HepG2 (cell line): ENCODE results near the gene NDST1. TPM values are rescaled to one million over a fixed set of nuclear protein-coding genes. Genes with fewer than 3 reads are reported as not detected.

Experiments used
- ATAC-seq: fragments of 200-7000 bp; cut with Tn5 transposase; 3 replicates; pipeline ENCODE4 v1.9.1; 2020; ENCODE audit warnings: mild to moderate bottlenecking, moderate library complexity
- BruUV-seq: library from RNA; stranded (reverse); fragments of 400-500 nt; replicated peaks from 2 replicates; lab custom pipeline; 2021; lab: Mats Ljungman, UMichigan
- CTCF ChIA-PET: fragments of 300-600 bp; formaldehyde crosslinking; extraction: SDS; loops from one replicate; lab custom pipeline; 2021; ENCODE audit warnings: low total read pairs, inconsistent platforms, low intra/inter-chr PET ratio; lab: Yijun Ruan, JAX
- POLR2A ChIA-PET: fragments of 350-600 bp; sonication (Branson Sonifier 250); formaldehyde crosslinking; loops from one replicate; lab custom pipeline; 2020; ENCODE audit warnings: antibody characterized with exemption, inconsistent platforms; lab: Yijun Ruan, JAX
- DNase-seq: peaks from one replicate; pipeline ENCODE4 v3.0.0-alpha.2; 2015; ENCODE audit warnings: low spot score
- FAIRE-seq: peaks from 3 replicates; lab custom pipeline; 2011; peaks lifted over from hg19 to GRCh38; lab: Jason Lieb, UNC
- H2AFZ ChIP-seq: one replicate; pipeline ENCODE4 v1.6.1; 2011; ENCODE audit warnings: low read length, inconsistent platforms
- H3K27ac ChIP-seq: fragments of 300-600 bp; 3 replicates; pipeline ENCODE4 v1.8.0; 2011; ENCODE audit warnings: mixed run types, mild to moderate bottlenecking, mixed read lengths, low read length, inconsistent platforms; ENCODE audit not compliant: insufficient read depth; ENCODE audit errors: extremely low read length
- H3K27me3 ChIP-seq, 2 experiments: fragments of 200-600 bp in 1 of 2; 2 replicates in 1 of 2; 3 replicates in 1 of 2; pipeline versions ENCODE4 v1.6.0 to v1.8.0; 2011; ENCODE audit warnings: low read length in 2 of 2, mild to moderate bottlenecking in 2 of 2, moderate library complexity in 2 of 2, inconsistent platforms in 1 of 2; ENCODE audit not compliant: insufficient read depth in 2 of 2, control insufficient read depth in 1 of 2
- H3K36me3 ChIP-seq, 2 experiments: fragments of 200-600 bp in 1 of 2; replicated peaks in 1 of 2; 2 replicates in 1 of 2; 3 replicates in 1 of 2; pipeline versions ENCODE4 v1.5.1 to v1.8.0; 2011; ENCODE audit warnings: low read length in 2 of 2, inconsistent platforms in 1 of 2; ENCODE audit not compliant: insufficient read depth in 2 of 2, control insufficient read depth in 1 of 2
- H3K4me1 ChIP-seq: 2 replicates; pipeline ENCODE4 v1.5.1; 2012; ENCODE audit warnings: low read length, inconsistent platforms; ENCODE audit not compliant: insufficient read depth
- H3K4me2 ChIP-seq: 2 replicates; pipeline ENCODE4 v1.6.0; 2011; ENCODE audit warnings: low read depth, low read length, inconsistent platforms
- H3K4me3 ChIP-seq, 3 experiments: fragments of 200-600 bp in 1 of 3; sonication (generic), shearing (Covaris generic) in 1 of 3; replicated peaks in 1 of 3; 2 replicates each; pipeline ENCODE4 v1.5.1; 2011 to 2016; ENCODE audit warnings: low read length in 3 of 3, inconsistent platforms in 2 of 3, low read depth in 2 of 3, mild to moderate bottlenecking in 2 of 3, control low read depth in 1 of 3, mixed read lengths in 1 of 3; ENCODE audit not compliant: insufficient read depth in 1 of 3
- H3K79me2 ChIP-seq: one replicate; pipeline ENCODE4 v1.6.1; 2011; ENCODE audit warnings: low read length, inconsistent platforms; ENCODE audit not compliant: insufficient read depth
- H3K9ac ChIP-seq: 2 replicates; pipeline ENCODE4 v1.6.0; 2011; ENCODE audit warnings: mild to moderate bottlenecking, low read depth, low read length, inconsistent platforms; ENCODE audit not compliant: insufficient read depth
- H3K9me3 ChIP-seq: 2 replicates; pipeline ENCODE4 v1.5.1; 2012; ENCODE audit warnings: mild to moderate bottlenecking, low read length
- H4K20me1 ChIP-seq: 2 replicates; pipeline ENCODE4 v1.6.0; 2011; ENCODE audit warnings: inconsistent platforms, mild to moderate bottlenecking, low read length, moderate library complexity; ENCODE audit not compliant: insufficient read depth
- ATF7 ChIP-seq, 2 experiments: fragments of 450-650 bp in 1 of 2; sonication (generic) in 1 of 2; formaldehyde crosslinking in 1 of 2; IDR thresholded peaks; 2 replicates each; pipeline versions ENCODE4 v1.4.0 to v1.6.1; 2016 to 2020; ENCODE audit warnings: antibody characterized with exemption in 1 of 2, mild to moderate bottlenecking in 1 of 2, missing genetic modification reagents in 1 of 2
- EEA1 ChIP-seq: sonication (generic); formaldehyde crosslinking; IDR thresholded peaks from 2 replicates; pipeline ENCODE4 v1.5.1; 2020; ENCODE audit warnings: mild to moderate bottlenecking, missing genetic modification reagents, borderline replicate concordance
- ESRRA ChIP-seq: sonication (generic); formaldehyde crosslinking; IDR thresholded peaks from 2 replicates; pipeline ENCODE4 v1.5.1; 2020; ENCODE audit warnings: mild to moderate bottlenecking, low read depth, missing genetic modification reagents
- RFX3 ChIP-seq: IDR thresholded peaks from 2 replicates; pipeline ENCODE4 v1.6.1; 2016; ENCODE audit warnings: missing biosample characterization, missing genetic modification reagents
- SNAPC2 ChIP-seq: sonication (generic); formaldehyde crosslinking; IDR thresholded peaks from 2 replicates; pipeline ENCODE4 v1.8.1; 2022; ENCODE audit warnings: mild to moderate bottlenecking, missing genetic modification reagents
- ZBTB7B ChIP-seq: sonication (generic); formaldehyde crosslinking; IDR thresholded peaks from 2 replicates; pipeline ENCODE4 v1.4.0; 2020; ENCODE audit warnings: missing genetic modification reagents
- ZFP82 ChIP-seq: sonication (generic); formaldehyde crosslinking; IDR thresholded peaks from 2 replicates; pipeline ENCODE4 v1.5.1; 2020; ENCODE audit warnings: mild to moderate bottlenecking, missing genetic modification reagents, borderline replicate concordance
- ZNF160 ChIP-seq: sonication (generic); formaldehyde crosslinking; IDR thresholded peaks from 2 replicates; pipeline ENCODE4 v1.8.0; 2022; ENCODE audit warnings: mild to moderate bottlenecking, inconsistent platforms, missing genetic modification reagents
- ZNF235 ChIP-seq: sonication (generic); formaldehyde crosslinking; IDR thresholded peaks from 2 replicates; pipeline ENCODE4 v1.8.1; 2023; ENCODE audit warnings: mild to moderate bottlenecking, missing genetic modification reagents, borderline replicate concordance
- ZNF629 ChIP-seq: sonication (generic); formaldehyde crosslinking; conservative IDR thresholded peaks from 2 replicates; pipeline ENCODE4 v1.5.0; 2020; ENCODE audit warnings: missing genetic modification reagents
- WGBS: methylation state at CpG from one replicate; pipeline ENCODE4 v1.1.6; 2017; ENCODE audit warnings: low lambda C conversion rate; 5-methylcytosine and 5-hydroxymethylcytosine counted together
- in situ Hi-C: cut with HindIII; loops from 2 replicates; pipeline ENCODE4 v1.10.0; 2017; ENCODE audit warnings: low pct_unique_long_range_greater_than_20kb; ENCODE audit not compliant: extremely low pct_ligation_motif_present
- intact Hi-C: fragments of 100-400 bp; cut with micrococcal nuclease; formaldehyde crosslinking; loops from one replicate; pipeline ENCODE4 v1.10.0; 2022; ENCODE audit not compliant: unreplicated experiment
- polyA plus RNA-seq, 8 experiments: library from polyadenylated mRNA; depleted of rRNA in 3 of 8; stranded (reverse) in 7 of 8; unstranded in 1 of 8; fragments of >200 nt; fragmentation: Illumina TruSeq in 4 of 8; extraction: Trizol in 4 of 8; gene quantifications; 2 replicates each; pipeline versions ENCODE4 v1.2.1 to v1.2.3, GENCODE V29; 2011 to 2016; ENCODE audit warnings: low read depth in 4 of 8, missing spikeins in 1 of 8, mixed read lengths in 1 of 8; ENCODE audit not compliant: insufficient read depth in 1 of 8
- total RNA-seq, 5 experiments: library from RNA; depleted of rRNA; stranded (reverse); fragments of >200 nt; fragmentation: Illumina TruSeq; extraction: Trizol; gene quantifications; 2 replicates each; pipeline ENCODE4 v1.2.3, GENCODE V29; 2016; ENCODE audit warnings: low read depth in 1 of 5
- TF ChIP-seq, protein P1 (sequence below): sonication (generic); formaldehyde crosslinking; IDR thresholded peaks from 2 replicates; pipeline ENCODE4 v1.5.1; 2020; ENCODE audit warnings: mild to moderate bottlenecking, missing genetic modification reagents
- TF ChIP-seq, protein P2 (sequence below): sonication (generic); formaldehyde crosslinking; IDR thresholded peaks from 2 replicates; pipeline ENCODE4 v1.5.0; 2020; ENCODE audit warnings: mild to moderate bottlenecking, missing genetic modification reagents
- TF ChIP-seq, protein P3 (sequence below): IDR thresholded peaks from 2 replicates; pipeline ENCODE4 v1.6.1; 2016; ENCODE audit warnings: missing compliant biosample characterization, missing genetic modification reagents, borderline replicate concordance

The NDST1 gene
- total and polyA plus RNA-seq, 2 of the 13 experiments (the other 11 are each of a cell fraction or from before 2014, with no cell fraction given) = 23.8 to 26.2 TPM

DNA sequence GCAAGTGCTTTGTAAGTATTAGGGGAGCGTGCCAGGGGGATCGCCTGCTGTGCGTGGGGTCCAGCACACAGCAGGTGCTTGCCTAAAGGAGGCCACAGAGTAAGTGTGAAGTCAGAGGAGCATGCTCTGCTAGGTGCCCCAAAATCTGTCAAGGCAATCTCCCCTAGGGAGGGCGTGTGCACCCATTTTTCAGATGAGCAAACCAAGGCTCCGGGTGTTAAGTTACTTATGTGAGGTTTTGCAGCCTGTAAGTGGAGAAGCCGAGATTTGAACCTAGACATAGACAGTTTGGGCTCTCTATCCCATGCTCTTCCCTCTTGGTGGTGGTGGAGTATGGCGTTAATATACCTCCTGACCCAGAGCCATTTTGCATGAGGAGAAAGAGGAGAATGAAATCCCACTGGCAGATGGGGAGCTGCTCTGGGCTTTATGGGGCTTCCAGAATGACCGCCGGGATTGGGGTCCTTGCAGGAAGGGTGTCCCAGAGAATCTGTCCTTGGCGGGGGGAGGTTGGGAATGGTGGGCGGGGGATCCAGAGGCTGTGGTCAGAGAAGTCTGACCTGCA is 14.1 kb downstream of the NDST1 start:
- H3K9me3 ChIP-seq = no peaks in the 10 kb centered on the region
- FAIRE-seq (no peak), DNase-seq (no peak), ATAC-seq (peak; percentile 38)
- 50% methylated on average over 10 of the region's 11 CpGs for WGBS
- peaks cover 11% of the 10 kb centered on the region for H4K20me1 ChIP-seq
- H3K27me3 ChIP-seq = no peaks in the 10 kb centered on the region
- H3K4me1 ChIP-seq = peaks cover 94% of the 10 kb centered on the region
- BruUV-seq = no TSS peak
- POLR2A ChIA-PET = interaction anchor here (0.7 to 6.3 kb wide), 22 partner anchors 9 to 110 kb away, joined by 3 to 86 read pairs (median 6); partner anchors contain the start of genes CD74, NDST1 and RPS14
- peaks cover 69% of the 10 kb centered on the region for H3K79me2 ChIP-seq
- H2AFZ ChIP-seq = no peak overlapping the region
- peak overlapping the region in 1 of 3 experiments; percentile 19; a peak in 1 of 6 replicates for H3K4me3 ChIP-seq
- intact Hi-C loops = loop anchor here (1.0 to 2.0 kb wide), 2 partner anchors 21 to 35 kb away; no protein-coding TSS in a partner anchor
- H3K27ac ChIP-seq = peak overlapping the region; percentile 84
- in situ Hi-C loops = loop anchor here (5.0 kb wide), 2 partner anchors 35 to 65 kb away; no protein-coding TSS in a partner anchor
- CTCF ChIA-PET = interaction anchor here (2.4 to 2.9 kb wide), 3 partner anchors 23 to 63 kb away, joined by 10 to 18 read pairs (median 13); no protein-coding TSS in a partner anchor
- peaks cover 1 to 44% of the 10 kb centered on the region in 2 experiments; a peak in 3 of 5 replicates for H3K36me3 ChIP-seq
- peak overlapping the region; percentile 67 for H3K4me2 ChIP-seq
- no peak overlapping the region for H3K9ac ChIP-seq
- TF ChIP-seq, protein P1, sequence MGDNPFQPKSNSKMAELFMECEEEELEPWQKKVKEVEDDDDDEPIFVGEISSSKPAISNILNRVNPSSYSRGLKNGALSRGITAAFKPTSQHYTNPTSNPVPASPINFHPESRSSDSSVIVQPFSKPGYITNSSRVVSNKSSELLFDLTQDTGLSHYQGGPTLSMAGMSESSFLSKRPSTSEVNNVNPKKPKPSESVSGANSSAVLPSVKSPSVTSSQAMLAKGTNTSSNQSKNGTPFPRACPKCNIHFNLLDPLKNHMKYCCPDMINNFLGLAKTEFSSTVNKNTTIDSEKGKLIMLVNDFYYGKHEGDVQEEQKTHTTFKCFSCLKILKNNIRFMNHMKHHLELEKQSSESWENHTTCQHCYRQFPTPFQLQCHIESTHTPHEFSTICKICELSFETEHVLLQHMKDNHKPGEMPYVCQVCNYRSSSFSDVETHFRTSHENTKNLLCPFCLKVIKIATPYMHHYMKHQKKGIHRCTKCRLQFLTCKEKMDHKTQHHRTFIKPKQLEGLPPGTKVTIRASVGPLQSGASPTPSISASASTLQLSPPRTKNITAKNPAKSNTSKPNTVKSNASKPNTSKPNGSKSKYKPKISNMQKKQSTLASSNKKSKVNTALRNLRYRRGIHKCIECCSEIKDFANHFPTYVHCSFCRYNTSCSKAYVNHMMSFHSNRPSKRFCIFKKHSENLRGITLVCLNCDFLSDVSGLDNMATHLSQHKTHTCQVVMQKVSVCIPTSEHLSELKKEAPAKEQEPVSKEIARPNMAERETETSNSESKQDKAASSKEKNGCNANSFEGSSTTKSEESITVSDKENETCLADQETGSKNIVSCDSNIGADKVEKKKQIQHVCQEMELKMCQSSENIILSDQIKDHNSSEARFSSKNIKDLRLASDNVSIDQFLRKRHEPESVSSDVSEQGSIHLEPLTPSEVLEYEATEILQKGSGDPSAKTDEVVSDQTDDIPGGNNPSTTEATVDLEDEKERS (CRISPR knock-in tag) = no peak
- TF ChIP-seq ZFP82 (CRISPR knock-in tag) (no peak), ESRRA (CRISPR knock-in tag) (no peak), ZNF160 (CRISPR knock-in tag) (no peak), ZNF629 (CRISPR knock-in tag) (peak; percentile 99), SNAPC2 (no peak), EEA1 (CRISPR knock-in tag) (no peak), RFX3 (CRISPR knock-in tag) (no peak), ZNF235 (CRISPR knock-in tag) (no peak), ATF7 (IDR thresholded peaks at IDR 0.05) (no peak), ATF7 (CRISPR knock-in tag; IDR thresholded peaks at IDR 0.05) (no peak), ZBTB7B (CRISPR knock-in tag) (no peak)
- TF ChIP-seq, protein P2, sequence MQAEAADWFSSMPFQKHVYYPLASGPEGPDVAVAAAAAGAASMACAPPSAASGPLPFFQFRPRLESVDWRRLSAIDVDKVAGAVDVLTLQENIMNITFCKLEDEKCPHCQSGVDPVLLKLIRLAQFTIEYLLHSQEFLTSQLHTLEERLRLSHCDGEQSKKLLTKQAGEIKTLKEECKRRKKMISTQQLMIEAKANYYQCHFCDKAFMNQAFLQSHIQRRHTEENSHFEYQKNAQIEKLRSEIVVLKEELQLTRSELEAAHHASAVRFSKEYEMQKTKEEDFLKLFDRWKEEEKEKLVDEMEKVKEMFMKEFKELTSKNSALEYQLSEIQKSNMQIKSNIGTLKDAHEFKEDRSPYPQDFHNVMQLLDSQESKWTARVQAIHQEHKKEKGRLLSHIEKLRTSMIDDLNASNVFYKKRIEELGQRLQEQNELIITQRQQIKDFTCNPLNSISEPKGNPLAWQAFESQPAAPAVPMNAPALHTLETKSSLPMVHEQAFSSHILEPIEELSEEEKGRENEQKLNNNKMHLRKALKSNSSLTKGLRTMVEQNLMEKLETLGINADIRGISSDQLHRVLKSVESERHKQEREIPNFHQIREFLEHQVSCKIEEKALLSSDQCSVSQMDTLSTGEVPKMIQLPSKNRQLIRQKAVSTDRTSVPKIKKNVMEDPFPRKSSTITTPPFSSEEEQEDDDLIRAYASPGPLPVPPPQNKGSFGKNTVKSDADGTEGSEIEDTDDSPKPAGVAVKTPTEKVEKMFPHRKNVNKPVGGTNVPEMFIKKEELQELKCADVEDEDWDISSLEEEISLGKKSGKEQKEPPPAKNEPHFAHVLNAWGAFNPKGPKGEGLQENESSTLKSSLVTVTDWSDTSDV (CRISPR knock-in tag) = no peak
- TF ChIP-seq, protein P3, sequence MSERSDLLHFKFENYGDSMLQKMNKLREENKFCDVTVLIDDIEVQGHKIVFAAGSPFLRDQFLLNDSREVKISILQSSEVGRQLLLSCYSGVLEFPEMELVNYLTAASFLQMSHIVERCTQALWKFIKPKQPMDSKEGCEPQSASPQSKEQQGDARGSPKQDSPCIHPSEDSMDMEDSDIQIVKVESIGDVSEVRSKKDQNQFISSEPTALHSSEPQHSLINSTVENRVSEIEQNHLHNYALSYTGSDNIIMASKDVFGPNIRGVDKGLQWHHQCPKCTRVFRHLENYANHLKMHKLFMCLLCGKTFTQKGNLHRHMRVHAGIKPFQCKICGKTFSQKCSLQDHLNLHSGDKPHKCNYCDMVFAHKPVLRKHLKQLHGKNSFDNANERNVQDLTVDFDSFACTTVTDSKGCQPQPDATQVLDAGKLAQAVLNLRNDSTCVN (CRISPR knock-in tag) = no peak
